GM21825 (cell line): ENCODE results near the gene ZNF280D.
"Not testable (repeated sequence)": the region's sequence is repeated elsewhere in the genome, so short reads cannot be mapped to it uniquely, and the experiment has no call there.

Experiments
- ATAC-seq: cut with Tn5 transposase; IDR thresholded peaks from one replicate; pipeline ENCODE4 v1.9.1; 2021; ENCODE audit warnings: mild to moderate bottlenecking, moderate library complexity; ENCODE audit not compliant: unreplicated experiment

ZNF280D gene

DNA sequence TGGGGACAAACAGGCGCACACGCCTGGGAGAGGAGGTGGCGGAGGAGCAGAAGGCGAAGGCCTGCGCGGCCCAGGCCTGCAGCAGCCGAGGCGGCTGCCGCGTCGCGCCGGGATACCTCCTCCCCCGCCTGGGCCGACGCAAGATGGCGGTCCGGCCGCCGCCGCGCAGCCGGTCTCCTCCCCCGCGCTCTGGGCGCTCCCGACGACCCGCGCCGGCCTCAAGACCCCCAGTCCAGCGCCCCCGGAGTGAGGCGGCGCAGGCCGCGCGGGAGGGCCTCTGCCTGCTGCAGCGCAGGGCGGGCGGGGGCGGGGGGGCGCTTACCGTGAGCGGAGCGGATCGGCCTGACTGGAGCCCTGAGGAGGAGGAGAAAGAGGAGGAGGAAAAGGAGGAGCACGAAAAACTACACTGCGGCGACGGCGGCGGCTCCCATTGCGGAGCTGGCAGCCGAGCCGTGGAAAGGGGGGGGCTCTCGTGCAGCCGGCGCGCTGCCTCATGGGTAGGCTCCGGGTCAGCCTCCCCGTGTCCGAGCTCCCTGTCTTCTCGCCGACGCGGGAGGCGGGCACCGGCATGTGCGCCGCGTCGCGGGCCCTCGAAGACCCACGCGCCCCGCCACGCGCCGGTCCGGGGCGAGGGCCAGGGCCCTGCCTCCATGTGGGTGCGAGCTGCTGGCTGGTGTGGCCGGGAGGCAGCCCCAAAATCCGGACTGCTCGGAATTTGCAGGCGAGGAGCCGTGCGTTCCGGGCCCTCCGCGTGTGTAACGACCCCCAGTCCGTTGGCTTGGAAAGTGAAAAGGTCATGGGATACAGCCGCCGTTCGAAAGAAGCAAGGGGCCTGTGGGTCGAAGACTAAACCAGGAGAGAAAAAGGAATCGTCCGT lies at the start of gene ZNF280D:
TSS of gene ZNF280D (minus strand) at position 374 of the 877 bp plus-strand sequence. CDS start 26,400 bp downstream, outside the sequence.
- peak; percentile 78 for ATAC-seq

GRCh38 chr15:56782306-56782705 lies 49.0 kb upstream of the ZNF280D start:
- no peak for ATAC-seq

DNA sequence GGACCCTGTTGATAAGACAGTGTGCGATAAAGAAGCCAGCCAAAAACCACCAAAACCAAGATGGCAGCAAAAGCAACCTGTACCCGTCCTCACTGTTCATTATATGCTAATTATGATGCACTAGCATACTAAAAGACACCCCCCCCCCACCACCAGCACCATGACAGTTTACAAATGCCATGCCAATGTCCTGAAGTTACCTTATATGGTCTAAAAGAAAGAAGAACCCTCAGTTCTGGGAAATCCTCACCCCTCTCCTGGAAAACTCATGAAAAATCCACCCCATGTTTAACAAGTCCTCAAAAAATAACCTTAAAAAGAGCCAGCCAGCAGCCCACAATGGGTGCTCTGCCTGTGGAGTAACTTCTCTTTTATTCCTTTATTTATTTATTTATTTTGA lies 48.4 kb upstream of the ZNF280D start:
- ATAC-seq, result no peak

DNA sequence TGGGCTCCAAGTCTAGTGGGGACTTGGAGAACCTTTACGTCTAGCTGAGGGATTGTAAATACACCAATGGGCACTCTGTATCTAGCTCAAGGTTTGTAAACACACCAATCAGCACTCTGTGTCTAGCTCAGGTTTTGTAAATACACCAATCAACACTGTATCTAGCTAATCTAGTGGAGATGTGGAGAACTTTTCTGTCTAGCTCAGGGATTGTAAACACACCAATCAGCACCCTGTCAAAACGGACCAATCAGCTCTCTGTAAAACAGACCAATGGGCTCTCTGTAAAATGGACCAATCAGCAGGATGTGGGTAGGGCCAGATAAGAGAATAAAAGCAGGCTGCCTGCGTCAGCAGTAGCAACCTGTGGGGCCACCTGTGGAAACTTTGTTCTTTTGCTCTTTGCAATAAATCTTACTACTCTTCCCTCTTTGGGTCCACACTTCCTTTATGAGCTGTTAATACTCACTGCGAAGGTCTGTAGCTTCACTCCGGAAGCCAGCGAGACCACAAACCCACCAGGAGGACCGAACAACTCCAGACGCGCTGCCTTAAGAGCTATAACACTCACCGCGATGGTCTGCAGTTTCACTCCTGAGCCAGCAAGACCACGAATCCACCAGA lies 46.9 kb upstream of the ZNF280D start:
- not testable (repeated sequence) for ATAC-seq

- not testable (repeated sequence) for ATAC-seq
These were observed 46.1 kb upstream of the ZNF280D start for GRCh38 chr15:56779449-56779848.

GRCh38 chr15:56778761-56779160 lies 45.5 kb upstream of the ZNF280D start:
- ATAC-seq, result no peak

DNA sequence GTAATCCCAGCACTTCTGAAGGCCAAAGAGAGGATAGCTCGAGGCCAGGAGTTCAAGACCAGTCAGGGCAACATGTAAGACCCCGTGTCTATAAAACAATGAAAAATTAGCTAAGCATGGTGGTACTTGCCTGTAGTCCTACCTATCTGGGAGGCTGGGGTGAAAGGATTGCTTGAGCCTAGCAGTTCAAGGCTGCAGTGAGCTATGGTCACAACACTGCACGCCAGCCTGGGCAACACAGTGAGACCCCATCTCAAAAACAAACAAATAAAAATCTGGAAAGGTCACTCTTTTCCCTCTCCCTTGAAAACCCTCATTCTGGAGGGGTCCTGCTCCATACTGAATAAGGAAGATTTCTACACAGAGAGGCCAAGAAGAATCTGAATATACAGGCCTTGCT lies 43.5 kb upstream of the ZNF280D start:
- no peak for ATAC-seq

GRCh38 chr15:56775641-56776040 lies 42.3 kb upstream of the ZNF280D start:
- ATAC-seq, result no peak

- ATAC-seq, result no peak
These were observed 41.0 kb upstream of the ZNF280D start for GRCh38 chr15:56774356-56774755.

- ATAC-seq, result no peak
These were observed 39.7 kb upstream of the ZNF280D start for GRCh38 chr15:56772868-56773639.

DNA sequence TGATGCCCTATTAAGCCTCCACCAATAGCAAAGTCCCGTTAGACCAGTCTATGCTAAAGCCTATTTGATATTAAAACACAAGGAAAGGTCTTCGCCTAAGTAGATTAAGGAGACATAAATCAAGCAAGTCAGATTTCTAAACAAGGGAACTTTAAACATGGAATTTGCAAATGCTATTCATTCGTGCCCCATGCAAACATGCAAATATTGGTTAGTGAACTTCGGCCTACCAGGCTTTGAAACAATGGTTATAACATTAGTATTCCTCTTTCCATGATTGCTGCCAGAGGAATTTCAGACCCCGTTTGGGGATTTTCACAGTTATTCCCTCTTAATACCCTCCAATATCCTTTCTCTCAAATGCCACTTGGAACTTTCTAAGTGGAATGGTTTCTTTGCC lies 36.9 kb upstream of the ZNF280D start:
- no peak for ATAC-seq

GRCh38 chr15:56767315-56767714 lies 34.0 kb upstream of the ZNF280D start:
- no peak for ATAC-seq

DNA sequence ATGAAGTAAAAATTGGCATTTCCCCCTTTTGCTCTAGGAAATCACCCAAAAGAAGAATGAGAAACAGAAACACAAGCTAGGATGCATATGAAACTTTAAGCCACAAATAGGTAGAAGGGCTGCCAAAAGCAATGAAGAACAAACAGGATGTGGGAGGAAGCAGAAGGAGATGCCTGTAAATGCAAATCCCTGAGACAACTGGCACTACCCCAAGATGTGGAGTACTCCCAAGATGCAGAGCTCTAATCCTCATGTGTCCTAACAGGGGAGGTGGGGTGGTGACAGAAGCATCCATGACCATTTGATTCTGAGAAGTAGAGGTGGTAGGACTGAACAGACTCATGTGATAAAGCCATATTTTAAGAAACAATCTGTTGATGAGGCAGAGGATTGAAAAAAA lies 31.9 kb upstream of the ZNF280D start:
- ATAC-seq, result no peak

GRCh38 chr15:56763141-56763895 lies 30.0 kb upstream of the ZNF280D start:
- ATAC-seq, result no peak

DNA sequence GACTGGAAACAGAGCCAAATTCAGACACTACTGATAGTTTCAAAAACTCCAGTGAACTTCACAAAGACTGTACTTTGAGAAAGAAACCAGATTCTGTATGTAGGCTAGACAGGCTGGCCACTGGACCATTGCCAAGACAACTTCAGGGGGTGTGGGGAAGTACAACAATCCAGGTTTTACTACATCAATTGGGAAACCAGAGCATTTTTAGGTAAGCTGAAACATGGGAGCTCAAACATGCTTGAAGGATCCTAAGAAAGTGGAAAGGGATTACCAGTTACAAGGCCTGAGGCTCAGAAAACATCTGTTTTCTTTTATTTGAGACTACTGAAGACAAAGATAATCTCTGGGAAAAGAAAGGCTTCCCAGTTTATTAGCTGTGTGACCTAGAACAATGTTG lies 26.9 kb upstream of the ZNF280D start:
- no peak for ATAC-seq

DNA sequence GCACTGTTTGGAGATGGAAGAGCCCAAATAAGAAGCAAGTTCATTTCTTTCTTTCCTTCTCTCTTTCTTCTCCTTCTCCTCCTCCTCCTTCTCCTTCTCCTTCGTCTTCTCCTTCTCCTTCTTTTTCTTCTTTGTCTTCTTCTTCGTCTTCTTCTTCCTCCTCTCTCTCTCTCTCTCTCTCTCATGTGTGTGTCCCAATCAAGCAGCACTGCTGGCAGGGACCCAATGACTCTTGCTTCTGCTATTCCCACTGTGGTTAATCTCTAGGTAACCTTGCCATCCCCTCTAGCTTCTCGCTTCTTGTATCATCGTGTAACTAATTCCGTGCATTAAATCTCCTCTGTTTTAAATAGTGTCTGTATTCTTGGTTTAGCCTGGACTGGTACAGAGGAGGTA lies 26.1 kb upstream of the ZNF280D start:
- no peak for ATAC-seq

GRCh38 chr15:56758770-56759449 lies 25.6 kb upstream of the ZNF280D start:
- ATAC-seq, result no peak

DNA sequence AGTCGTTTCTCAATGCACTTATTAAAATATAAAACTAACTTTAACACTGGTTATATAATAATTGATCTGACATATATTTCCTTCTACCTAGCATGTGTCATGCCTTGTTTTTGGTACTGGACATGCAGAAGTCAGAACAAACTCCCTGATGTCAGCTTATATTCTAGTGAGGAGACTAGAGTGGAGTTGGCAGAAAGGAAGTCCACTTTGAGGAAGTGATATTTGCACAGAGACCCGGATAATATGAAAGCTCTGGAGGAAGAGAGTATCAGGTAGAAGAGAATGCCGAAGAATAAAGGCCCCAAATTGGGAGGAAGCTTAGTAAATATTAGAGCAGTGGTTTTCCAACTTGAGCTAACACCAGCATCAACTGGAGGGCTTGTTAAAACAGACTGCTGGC lies 24.6 kb upstream of the ZNF280D start:
- ATAC-seq, result no peak

DNA sequence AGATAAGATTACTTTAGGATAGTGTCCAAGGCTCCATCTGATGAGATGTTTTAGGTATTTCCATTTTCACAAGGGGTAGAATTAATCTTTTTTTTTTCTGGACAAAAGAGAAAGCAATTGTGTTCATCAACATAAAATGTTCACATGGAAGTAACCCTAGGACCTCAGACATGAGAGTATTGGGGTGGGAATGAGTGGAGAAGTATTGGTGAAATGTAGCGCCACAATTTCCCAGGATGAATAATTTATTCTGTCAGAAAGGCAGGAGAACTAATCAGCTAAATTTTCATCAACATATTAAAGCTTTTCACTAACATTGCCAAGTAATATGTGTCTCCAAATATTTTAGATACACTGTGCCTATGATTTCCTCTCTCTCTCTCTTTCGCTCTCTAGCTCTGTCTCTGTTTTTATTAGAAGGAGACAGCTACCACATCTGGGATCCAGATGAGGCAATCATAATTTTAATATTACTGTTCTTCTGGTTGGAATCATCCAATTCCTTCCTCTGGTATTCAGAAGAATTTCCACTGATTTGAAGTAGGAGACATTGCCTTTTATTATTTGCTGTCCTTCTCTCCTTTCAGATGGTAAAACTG lies 21.6 kb upstream of the ZNF280D start:
- ATAC-seq, result no peak

- ATAC-seq, result no peak
These were observed 19.7 kb upstream of the ZNF280D start for GRCh38 chr15:56752986-56753385.
